Mucosa of gallbladder (tissue), 1 donor: ENCODE measurements around the gene PPP2R2D. TPM values are rescaled to one million over a fixed set of nuclear protein-coding genes. Genes with fewer than 3 reads are reported as not detected.
A peak's percentile ranks its signal among the peaks of the same experiment; 100 is the strongest.

Source experiments
- DNase-seq: peaks from one replicate; pipeline ENCODE4 v3.0.0-alpha.2; 2020; ENCODE audit warnings: low spot score
- total RNA-seq: library from RNA; stranded (reverse); gene quantifications from one replicate; pipeline ENCODE4 v1.2.1, GENCODE V29; 2021
- donor health status: DM: no; HTN: no; CAD: no.

Gene PPP2R2D
- total RNA-seq, 1 donor from 2014 or later: 28.1 TPM

GRCh38 chr10:131888186-131888604, 12.6 kb upstream of the PPP2R2D start:
- DNase-seq: no peak

GRCh38 chr10:131889755-131890154, 11.1 kb upstream of the PPP2R2D start:
- no peak for DNase-seq

- DNase-seq: no peak
Observed at GRCh38 chr10:131890276-131891195, 10.3 kb upstream of the PPP2R2D start.

GRCh38 chr10:131891196-131891928, 9.4 kb upstream of the PPP2R2D start:
- DNase-seq: no peak

GRCh38 chr10:131891929-131892805, 8.6 kb upstream of the PPP2R2D start:
- no peak for DNase-seq

GRCh38 chr10:131892806-131893675, 7.8 kb upstream of the PPP2R2D start:
- no peak for DNase-seq

- no peak for DNase-seq
Observed at GRCh38 chr10:131895116-131895515, 5.7 kb upstream of the PPP2R2D start.

- DNase-seq: no peak
Observed at GRCh38 chr10:131896403-131896802, 4.4 kb upstream of the PPP2R2D start.

GRCh38 chr10:131897297-131897899, 3.4 kb upstream of the PPP2R2D start:
- DNase-seq: no peak

GRCh38 chr10:131898061-131898460, 2.7 kb upstream of the PPP2R2D start:
- no peak for DNase-seq

- no peak for DNase-seq
Observed at GRCh38 chr10:131898713-131899112, 2.1 kb upstream of the PPP2R2D start.

- no peak for DNase-seq
Observed at GRCh38 chr10:131899116-131899690, 1.6 kb upstream of the PPP2R2D start.

GRCh38 chr10:131899695-131900349, 986 bp upstream of the PPP2R2D start:
- DNase-seq: no peak

GRCh38 chr10:131901181-131901829, 497 bp downstream of the PPP2R2D start:
- peak; percentile 24 for DNase-seq

- no peak for DNase-seq
Observed at GRCh38 chr10:131902211-131902610, 1.4 kb downstream of the PPP2R2D start.

GRCh38 chr10:131902691-131903090, 1.9 kb downstream of the PPP2R2D start:
- DNase-seq: no peak

- DNase-seq: no peak
Observed at GRCh38 chr10:131905267-131905571, 4.4 kb downstream of the PPP2R2D start.

- DNase-seq: no peak
Observed at GRCh38 chr10:131905603-131906268, 4.9 kb downstream of the PPP2R2D start.

GRCh38 chr10:131906269-131906639, 5.4 kb downstream of the PPP2R2D start:
- no peak for DNase-seq
